HG03060 (cell line): ENCODE measurements around the gene RYR1.
"Not testable (repeated sequence)": the region's sequence is repeated elsewhere in the genome, so short reads cannot be mapped to it uniquely, and the experiment has no call there.

Experiments
- ATAC-seq: cut with Tn5 transposase; IDR thresholded peaks from one replicate; pipeline ENCODE4 v1.9.1; 2021; ENCODE audit warnings: low read depth, moderate number of reproducible peaks; ENCODE audit not compliant: unreplicated experiment

RYR1 gene

DNA sequence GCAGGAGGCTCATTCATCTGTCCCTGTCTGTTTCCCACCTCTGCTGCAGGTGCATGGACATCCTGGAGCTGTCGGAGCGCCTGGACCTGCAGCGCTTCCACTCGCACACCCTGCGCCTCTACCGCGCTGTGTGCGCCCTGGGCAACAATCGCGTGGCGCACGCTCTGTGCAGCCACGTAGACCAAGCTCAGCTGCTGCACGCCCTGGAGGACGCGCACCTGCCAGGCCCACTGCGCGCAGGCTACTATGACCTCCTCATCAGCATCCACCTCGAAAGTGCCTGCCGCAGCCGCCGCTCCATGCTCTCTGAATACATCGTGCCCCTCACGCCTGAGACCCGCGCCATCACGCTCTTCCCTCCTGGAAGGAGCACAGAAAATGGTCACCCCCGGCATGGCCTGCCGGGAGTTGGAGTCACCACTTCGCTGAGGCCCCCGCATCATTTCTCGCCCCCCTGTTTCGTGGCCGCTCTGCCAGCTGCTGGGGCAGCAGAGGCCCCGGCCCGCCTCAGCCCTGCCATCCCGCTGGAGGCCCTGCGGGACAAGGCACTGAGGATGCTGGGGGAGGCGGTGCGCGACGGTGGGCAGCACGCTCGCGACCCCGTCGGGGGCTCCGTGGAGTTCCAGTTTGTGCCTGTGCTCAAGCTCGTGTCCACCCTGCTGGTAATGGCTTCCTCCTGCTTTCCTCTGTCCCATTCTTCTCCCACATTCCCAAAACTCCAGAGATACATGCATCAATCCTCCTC lies 52.2 kb downstream of the RYR1 start:
- no peak for ATAC-seq

DNA sequence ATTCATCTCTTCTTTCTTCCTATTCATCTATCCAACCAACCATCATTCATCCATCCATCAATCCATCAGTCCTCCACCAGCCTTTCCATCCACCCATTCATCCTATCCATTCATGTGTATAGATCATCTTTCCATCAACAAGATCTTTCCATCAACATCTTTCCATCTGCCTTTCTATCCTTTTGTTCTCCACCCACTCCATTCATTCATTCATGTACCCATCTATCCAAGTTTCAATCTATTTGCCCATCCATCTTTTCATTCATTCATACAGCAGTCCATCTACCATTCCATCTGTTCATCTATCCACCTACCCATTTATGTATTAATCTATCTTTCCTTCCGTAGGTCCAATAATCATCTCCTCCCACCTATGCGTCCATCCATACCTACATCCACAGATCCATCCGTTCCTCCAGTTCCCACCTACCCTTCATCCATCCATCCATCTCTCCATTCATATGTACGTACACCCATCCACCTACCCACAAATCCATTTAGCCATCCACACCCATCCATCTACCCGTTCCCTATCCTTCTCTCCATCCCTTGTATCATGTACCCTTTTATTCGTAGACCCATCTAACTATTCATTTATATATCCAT lies 53.3 kb downstream of the RYR1 start:
- ATAC-seq, result no peak

DNA sequence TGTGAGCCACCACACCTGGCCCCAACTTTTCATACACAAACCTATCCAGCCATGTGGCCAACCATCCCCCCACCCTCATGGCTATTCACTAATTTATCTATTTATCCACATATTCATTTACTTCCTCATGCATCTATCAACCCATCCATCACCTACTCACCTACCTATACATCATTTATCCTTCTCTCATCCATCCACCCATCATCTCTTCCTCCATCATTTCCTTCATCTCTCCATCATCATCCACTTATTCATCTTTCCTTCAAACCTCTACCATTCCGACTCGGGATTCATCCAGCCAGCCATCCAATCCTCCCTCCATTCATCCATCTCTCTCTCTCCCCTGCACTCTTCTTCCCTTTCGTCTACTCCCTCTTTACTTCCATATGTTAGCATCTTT lies 54.6 kb downstream of the RYR1 start:
- ATAC-seq, result no peak

DNA sequence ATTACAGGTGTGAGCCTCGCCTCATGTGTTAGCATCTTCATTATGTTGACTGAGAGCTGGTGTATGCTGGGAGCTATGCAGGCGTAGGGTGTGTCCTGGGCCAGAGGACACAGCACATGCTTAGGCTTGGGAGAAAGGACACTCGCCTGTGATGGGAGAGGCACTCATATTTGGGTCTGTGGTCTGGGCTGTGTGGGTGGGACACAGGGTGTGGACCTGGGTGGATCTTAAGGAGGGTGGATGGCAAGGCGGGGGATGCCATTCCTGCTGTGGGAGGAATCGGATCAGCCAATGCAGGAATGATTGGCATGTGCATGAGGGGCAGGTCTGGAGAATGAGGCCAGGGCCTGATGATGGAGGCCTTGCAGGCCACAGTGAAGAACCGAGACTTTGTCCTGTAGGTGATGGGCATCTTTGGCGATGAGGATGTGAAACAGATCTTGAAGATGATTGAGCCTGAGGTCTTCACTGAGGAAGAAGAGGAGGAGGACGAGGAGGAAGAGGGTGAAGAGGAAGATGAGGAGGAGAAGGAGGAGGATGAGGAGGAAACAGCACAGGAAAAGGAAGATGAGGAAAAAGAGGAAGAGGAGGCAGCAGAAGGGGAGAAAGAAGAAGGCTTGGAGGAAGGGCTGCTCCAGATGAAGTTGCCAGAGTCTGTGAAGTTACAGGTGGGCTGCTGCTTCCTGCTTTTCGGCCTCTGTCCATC lies 55.4 kb downstream of the RYR1 start:
- ATAC-seq, result no peak

DNA sequence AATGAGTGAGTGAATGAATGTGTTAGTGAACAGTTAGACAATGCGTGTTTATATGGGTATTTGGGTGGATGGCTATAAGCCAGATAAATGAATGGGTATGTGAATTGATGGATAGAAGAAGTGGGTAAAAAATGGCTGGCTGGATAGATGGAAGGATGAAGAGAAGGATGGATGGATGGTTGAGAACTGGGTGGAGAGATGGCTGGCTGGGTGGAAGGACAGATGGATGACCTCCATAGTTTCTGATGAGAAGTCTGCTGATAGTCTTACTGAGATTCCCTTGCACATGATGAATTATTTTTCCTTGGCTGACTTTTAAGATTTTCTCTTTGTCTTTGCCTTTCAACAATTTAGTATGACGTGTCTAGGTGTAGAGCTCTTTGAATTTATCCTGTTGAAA lies 57.4 kb downstream of the RYR1 start:
- ATAC-seq, result no peak

DNA sequence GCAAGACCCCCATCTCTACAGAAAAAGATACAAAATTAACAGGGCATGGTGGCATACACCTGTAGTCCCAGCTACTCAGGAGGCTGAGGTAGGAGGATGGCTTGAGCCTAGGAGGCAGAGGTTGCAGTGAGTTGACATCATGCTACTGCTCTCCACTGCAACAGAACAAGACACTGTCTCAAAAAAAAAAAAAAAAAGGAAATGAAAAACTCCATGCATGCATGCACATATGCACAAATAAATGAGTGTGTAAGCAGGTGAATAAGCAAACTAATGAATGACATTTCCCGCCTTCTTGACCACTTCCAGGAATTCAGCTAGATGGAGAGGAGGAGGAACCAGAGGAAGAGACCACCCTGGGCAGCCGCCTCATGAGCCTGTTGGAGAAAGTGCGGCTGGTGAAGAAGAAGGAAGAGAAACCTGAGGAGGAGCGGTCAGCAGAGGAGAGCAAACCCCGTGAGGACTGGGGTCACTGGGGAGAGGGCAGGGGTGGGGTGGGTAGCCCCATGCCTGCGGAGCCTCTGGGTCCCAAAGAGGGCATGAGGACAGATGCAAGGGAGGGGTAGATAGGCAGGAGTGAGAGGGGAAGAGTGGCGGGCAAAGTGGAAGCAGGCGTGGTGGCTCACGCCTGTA lies 58.8 kb downstream of the RYR1 start:
- ATAC-seq, result no peak

DNA sequence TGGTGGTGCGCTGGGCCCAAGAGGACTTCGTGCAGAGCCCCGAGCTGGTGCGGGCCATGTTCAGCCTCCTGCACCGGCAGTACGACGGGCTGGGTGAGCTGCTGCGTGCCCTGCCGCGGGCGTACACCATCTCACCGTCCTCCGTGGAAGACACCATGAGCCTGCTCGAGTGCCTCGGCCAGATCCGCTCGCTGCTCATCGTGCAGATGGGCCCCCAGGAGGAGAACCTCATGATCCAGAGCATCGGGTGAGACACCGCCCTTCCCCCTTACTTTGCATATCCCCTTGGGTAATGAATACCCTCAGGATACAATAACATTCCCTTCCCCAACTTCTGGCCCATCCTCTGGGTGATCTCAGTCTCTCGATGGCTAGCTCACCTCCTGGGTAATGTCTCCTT lies 60.9 kb downstream of the RYR1 start:
- no peak for ATAC-seq

DNA sequence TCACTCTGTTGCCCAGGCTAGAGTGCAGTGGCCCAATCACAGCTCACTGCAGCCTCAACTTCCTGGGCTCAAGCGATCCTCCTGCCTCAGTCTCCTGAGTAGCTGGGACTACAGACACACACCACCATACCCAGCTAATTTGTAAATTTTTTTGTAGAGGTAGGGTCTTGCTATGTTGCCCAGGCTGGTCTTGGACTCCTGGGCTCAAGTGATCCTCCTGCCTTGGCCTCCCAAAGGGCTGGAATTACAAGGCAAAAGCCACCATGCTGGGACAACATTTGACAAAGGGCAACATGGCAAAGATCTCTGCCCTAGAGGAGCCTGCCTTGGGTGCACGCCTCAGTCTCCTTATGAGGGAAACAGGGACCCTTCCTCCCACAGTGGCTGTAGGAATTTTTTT lies 61.9 kb downstream of the RYR1 start:
- not testable (repeated sequence) for ATAC-seq

DNA sequence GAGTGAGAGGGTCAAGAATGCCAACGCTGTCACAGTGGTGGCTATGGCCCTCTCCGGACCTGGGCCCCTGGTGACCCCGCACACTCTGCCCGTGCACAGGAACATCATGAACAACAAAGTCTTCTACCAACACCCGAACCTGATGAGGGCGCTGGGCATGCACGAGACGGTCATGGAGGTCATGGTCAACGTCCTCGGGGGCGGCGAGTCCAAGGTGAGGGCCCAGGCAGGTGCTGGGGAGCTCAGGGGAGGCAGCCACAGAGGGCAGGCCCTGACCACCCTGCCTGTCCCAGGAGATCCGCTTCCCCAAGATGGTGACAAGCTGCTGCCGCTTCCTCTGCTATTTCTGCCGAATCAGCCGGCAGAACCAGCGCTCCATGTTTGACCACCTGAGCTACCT lies 62.6 kb downstream of the RYR1 start:
- no peak for ATAC-seq

DNA sequence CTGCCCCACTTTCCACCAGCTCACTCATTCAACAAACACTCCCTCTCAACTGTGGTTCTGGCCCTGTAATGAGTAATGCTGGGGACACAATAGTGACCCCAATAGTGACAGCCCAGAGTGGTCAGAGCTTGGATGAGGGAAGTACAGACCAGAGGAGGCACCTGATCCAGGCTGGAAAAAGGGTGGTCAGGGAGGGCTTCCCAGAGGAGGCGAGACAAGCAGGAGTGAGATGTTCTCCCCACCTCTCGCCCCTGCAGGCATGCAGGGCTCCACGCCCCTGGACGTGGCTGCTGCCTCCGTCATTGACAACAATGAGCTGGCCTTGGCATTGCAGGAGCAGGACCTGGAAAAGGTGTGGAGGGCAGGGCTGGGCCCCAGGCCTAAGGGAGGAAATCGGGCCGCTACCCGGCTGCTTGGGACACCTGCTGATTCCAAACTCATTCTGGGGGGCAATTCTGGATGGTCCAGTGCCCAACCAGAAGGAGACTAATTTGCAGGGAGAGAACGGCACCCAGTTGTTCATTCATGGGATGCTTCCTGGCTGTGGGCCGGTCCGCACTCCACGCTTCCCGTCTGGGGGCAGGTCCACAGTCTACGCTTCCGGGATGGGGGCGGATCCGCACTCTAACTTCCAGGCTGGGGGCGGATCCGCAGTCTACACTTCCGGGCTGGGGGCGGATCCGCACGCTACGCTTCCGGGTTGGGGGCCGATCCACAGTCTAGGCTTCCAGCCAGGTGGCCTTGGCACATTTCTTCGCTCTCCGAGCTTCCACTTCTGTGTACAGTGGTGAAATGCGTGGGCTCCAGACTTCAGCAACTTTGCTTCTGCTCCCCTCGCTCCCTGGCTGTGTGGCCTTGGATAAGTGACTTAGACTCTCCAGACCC lies 63.4 kb downstream of the RYR1 start:
- ATAC-seq, result no peak

DNA sequence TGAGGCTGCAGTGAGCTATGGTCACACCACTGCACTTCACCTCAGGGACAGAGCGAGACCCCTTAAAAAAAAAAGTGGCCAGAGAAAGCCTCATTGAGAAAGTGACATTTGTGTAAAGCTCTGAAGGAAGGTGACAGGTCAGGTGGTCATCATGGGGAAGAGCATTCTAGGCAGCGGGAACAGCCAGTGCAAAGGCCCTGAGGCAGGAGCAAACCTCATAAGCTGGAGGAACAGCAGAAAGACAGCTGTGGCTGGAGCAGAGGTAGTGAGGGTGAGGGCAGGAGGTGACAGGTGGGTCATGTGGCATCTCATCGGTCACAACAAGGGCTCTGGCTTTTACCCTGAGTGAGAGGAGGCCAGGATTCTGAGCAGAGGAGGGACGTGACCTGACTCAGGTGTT lies 64.4 kb downstream of the RYR1 start:
- no peak for ATAC-seq

DNA sequence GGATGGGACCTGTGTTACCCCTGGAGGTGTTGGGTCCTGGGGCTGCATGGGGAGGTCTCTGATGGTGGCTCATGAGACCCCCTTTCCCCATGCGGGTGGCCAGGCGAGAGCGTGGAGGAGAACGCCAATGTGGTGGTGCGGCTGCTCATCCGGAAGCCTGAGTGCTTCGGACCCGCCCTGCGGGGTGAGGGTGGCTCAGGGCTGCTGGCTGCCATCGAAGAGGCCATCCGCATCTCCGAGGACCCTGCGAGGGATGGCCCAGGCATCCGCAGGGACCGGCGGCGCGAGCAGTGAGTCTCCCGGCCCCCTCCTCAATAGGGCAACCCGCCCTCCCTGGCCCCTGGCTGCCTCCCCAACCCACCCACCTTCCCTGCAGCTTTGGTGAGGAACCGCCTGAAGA lies 66.0 kb downstream of the RYR1 start:
- no peak for ATAC-seq

DNA sequence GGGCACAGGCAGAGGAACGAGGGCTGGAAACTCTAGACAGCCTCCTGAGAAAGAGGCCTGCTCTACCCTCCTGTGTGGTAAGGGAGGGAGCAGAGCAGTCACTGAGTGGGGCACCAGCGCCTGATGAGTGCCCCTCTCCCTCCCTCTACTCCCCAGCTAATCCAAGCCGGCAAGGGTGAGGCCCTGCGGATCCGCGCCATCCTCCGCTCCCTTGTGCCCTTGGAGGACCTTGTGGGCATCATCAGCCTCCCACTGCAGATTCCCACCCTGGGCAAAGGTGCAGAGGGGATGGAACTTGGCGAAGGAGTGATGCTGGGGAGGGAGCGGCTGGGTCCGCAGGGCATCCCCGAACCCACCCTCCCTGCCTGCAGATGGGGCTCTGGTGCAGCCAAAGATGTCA lies 67.0 kb downstream of the RYR1 start:
- no peak for ATAC-seq

DNA sequence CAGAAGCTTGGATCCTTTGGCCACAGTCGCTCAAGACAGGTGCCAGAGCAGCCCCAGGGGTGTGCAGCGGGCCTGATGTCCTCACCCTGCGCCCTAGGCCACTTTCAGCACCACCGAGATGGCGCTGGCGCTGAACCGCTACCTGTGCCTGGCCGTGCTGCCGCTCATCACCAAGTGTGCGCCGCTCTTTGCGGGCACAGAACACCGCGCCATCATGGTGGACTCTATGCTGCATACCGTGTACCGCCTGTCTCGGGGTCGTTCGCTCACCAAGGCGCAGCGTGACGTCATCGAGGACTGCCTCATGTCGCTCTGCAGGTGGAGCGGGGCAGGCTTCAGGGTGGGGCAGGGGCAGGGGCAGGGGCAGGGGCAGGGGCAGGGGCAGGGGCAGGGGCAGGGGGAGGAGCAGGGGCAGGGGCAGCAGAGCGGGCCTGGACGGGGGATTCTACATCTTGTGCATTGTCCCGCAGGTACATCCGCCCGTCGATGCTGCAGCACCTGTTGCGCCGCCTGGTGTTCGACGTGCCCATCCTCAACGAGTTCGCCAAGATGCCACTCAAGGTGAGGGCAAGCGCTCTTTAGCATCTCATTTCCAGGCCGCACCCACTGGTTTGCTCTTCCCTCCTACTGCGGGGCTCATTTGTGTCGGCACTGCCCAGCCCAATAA lies 69.1 kb downstream of the RYR1 start:
- no peak for ATAC-seq

DNA sequence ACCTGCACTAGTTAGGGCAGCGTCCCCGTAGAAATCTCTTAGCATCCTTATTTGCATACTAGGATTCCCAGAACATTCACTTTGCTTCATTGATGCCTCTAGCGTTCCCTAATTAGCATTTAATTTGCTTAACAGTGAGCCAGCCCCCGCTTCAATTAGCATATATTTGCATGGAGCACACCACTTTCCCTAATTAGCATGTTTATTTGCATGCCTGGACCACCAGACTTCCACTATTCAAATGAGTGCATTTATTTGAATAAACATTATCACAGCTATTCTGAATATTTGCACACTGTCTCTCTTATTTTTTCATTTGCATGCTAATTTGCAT lies 69.6 kb downstream of the RYR1 start:
- ATAC-seq, result no peak

DNA sequence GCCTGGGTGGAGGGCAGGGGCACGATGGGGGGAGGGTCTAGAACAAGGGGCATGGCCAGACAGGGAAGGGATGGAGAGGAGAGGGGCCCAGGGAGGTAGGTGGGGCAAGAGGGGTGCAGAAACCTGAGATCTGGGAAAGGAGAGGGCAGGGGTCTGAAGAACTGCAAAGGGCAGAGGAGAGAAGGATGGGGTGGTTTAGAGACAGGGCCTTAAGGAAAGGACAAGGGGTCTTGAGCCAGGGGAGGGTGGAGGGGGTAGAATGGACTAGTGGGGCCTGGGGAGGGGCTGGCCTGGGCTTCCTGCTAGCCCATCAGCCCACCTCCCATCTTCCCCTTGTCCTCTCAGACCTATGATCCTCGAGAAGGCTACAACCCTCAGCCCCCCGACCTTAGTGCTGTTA lies 72.5 kb downstream of the RYR1 start:
- ATAC-seq, result no peak

DNA sequence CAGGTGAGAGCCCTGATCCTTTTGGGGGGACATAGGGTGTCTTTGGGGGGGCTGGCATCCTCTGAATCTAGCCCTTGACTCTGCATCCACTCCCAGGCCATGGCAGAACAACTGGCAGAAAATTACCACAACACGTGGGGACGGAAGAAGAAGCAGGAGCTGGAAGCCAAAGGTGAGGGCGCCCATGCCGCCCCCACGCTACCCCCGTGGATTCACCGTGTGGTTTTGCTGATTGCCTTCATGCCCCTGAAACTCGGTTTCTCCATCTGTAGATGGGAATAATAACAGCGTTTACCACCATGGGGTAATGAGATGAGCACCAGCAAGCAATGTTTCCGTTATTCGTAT lies 72.9 kb downstream of the RYR1 start:
- no peak for ATAC-seq

DNA sequence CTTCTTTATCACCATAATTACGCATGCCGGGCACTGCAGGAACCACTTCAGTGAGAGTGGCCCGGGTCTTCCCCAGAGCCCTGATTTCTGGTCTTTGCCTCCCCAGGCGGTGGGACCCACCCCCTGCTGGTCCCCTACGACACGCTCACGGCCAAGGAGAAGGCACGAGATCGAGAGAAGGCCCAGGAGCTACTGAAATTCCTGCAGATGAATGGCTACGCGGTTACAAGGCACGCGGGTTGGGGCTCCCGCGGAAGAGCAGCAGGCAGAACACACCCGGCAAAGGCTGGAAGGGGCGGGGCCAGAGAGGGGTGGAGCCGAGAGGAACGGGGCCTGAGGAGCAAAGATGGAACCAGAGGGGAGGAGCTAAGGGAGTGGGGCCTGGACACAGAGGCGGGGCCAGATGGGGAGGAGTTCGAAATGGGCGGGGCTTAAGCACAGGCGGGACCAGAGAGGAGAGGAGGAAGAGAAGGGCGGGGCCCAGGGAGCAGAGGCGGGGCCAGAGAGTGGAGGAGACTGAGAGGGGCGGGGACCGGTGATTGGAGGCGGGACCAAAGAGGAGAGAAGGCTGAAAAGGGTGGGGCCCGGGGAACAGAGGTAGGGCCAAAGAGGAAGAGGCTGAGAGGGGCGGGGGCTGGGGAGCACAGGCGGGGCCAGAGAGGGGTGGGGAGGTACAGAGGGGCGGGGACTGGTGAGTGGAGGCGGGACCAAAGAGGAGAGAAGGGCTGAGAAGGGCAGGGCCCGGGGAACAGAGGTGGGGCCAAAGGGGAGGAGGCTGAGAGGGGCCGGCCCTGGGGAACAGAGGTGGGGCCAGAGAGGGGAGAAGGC lies 73.4 kb downstream of the RYR1 start:
- peak; percentile 73 for ATAC-seq

DNA sequence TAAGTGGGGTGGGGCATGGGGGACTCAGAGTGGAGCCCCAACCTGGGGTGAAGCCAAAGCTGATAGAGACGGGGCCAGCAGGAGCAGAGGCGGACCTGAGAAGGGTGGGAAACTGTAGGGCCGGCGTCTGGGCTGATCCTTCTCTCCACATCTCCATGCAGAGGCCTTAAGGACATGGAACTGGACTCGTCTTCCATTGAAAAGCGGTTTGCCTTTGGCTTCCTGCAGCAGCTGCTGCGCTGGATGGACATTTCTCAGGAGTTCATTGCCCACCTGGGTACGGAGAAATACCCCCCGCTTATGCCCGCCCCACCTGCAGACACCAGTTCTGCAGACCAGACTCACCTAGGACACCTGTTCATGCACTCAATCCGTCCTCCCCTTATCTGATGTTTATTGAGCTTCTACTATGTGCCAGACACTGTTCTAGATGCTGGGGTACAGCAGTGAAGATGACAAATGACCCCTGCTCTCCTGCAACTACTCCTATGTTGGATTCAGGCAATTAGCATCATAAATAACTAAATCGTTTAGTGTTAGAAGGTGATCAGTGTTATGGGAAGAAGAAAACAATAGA lies 74.1 kb downstream of the RYR1 start:
- ATAC-seq, result no peak
